Activated T-cell treated with anti-CD3 and anti-CD28 coated beads for 1 hour (primary cell): ENCODE results near the gene SMIM35.

Experiments
- DNase-seq: peaks from one replicate; pipeline ENCODE4 v3.0.0-alpha.2; 2020; ENCODE audit warnings: low read depth

The SMIM35 gene

DNA sequence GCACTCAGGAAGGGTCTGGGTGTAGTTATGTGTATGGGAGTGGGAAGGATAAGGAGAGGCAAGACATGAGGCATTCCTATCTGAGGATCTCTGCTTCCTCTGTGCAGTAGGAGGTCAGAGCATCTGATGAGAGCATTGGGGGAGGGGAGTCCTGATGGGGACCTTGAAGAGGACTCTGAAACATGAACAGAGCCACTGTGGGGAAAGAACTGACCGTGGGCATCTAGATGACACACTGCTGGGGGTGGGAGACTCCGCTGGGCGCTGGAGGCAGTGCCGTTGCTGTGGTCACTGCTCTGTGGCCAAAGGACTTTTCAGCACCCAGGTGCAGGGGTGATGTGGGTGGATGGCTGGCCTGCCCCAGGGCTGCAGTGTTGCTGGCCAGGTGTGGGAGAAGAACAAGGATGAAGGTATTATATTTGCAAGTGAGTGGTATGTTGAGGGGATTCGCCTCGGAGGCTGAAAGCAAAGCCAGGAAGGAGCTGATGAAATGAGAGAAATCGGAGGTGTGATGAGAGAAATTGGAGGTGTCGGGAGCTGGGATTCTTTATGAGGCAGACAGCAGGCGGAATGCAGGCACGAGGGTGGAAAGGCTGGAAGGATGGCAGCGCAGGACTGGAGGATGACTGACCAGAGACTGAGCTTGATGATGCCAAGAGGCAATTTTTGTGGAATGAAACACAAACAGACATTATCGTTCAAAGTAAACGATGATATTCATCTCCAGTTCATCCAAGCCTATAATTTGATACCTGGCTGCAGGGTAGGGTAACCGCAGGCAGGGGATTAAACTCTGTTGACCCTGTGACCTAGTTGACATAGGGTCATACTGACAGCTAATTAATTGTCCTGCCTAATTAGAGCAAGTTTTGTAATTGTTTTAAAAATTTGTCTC lies 29.3 kb downstream of the SMIM35 start:
- no peak for DNase-seq

- no peak for DNase-seq
Measured at GRCh38 chr11:118056806-118057205, 30.0 kb downstream of the SMIM35 start.

GRCh38 chr11:118055966-118056365 lies 30.8 kb downstream of the SMIM35 start:
- DNase-seq, result no peak

DNA sequence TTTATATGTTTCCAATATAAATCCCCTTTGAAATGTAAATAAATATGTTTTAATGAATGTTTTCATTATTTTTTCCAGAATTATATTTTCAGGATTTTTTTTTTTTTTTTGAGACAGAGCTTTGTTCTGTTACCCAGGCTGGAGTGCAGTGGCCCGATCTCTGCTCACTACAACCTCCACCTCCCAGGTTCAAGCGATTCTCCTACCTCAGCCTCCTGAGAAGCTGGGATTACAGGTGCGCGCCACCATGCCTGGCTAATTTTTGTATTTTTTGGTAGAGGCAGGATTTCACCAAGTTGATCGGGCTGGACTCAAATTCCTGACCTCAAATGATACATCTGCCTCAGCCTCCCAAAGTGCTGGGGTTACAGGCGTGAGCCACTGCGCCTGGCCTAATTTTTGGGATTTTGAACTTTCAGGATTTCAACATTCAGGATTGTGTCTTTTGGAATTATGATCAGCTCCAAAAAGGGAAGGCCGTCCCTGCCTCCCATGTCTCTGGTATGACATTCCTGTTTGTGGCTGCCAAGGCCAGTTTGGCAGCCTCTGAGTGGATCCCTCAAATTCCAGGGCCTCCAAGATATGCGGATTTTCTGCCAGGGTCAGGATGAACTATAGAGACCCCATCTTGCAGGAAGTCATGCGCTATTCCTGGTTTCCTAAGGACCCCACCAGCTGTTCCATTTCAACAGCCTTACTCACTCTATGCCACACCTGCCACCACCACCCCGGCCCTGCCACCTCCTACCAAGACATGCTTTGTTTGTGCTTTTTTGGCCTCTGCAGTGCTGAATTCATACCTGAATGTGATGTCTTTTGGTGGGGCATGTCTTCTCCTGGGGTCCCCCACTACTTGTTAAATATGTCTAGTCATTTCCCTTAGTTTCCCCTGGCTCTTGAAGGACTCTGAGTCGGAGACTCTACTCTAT lies 31.8 kb downstream of the SMIM35 start:
- DNase-seq, result no peak

GRCh38 chr11:118052581-118053206 lies 34.1 kb downstream of the SMIM35 start:
- DNase-seq, result no peak

- DNase-seq, result peak; percentile 52
Measured at GRCh38 chr11:118051611-118052461, 34.9 kb downstream of the SMIM35 start.

- DNase-seq, result no peak
Measured at GRCh38 chr11:118051136-118051610, 35.6 kb downstream of the SMIM35 start.

GRCh38 chr11:118050208-118050891 lies 36.4 kb downstream of the SMIM35 start:
- DNase-seq, result no peak

GRCh38 chr11:118049771-118050170 lies 37.0 kb downstream of the SMIM35 start:
- no peak for DNase-seq

- no peak for DNase-seq
Measured at GRCh38 chr11:118048472-118049370, 38.0 kb downstream of the SMIM35 start.

DNA sequence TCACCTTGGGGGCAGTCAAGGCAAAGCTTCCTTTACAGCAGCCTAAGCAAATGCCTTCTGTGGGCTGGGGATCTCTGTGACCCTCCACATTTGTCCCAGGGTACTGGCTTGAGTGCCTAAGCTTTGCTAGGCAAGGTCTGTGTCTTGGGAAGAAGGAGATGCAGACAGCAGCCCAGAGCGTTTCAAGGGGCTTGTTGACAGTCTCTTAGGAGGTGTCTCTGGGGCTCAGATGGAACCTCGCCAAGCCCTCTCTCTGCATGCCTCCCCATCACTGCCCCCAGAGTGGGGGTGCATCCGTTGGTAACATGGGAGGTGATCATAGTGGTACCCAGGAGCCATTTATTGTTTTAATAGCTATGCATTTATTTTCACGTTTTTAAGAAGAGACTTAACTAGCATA lies 39.0 kb downstream of the SMIM35 start:
- no peak for DNase-seq

DNA sequence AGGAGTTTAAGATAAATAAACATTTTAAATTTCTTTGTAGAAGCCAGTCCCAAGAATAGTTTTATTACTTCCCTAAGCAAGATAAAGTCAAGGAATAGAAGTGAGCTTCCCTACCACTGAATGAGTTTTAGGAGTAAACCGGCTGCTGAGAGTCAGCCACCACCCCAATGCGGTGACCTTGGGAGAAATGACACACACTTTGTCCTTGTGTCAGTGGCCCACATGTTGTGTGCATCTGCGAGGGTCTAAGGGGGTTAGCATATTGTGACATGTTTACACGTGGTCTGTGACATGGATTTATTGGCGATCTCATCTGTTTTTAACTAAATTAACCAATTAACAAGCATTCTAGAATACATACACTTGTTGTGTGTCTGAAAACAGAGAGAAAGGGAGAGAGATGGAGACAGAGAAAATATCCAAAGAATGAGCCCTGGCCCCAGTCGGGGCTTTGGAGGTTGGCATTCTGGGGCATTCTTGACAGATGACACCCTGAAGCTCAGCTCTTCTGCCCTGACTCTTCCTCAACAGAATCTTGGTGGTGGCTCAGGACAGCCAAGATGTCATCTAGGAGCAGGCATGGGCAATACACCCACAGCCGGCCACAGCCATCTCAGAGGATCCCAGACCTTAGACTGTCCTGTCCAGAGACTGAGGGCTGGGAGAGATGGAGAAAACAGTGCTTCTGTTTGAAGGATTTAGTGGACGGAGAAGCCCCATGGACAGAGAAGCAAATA lies 39.6 kb downstream of the SMIM35 start:
- DNase-seq, result no peak

- no peak for DNase-seq
Measured at GRCh38 chr11:118046051-118046963, 40.5 kb downstream of the SMIM35 start.

GRCh38 chr11:118045191-118045590 lies 41.6 kb downstream of the SMIM35 start:
- DNase-seq, result no peak

DNA sequence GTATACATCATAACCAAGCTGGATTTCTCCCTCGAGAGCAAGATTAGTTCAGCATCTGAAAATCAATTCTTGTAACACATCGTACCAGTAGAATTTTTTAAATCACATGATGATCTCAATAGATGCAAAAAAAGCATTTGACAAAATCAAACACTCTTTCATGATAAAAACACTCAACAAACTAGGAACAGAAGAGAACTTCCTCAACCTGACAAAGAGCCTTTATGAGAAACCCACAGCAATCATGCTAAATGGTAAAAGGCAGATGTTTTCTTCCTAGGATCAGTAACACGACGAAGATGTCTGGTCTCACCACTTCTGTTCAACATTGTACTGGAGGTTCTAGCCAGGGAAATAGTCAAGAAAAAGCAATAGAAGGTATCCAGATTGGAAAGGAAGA lies 44.0 kb downstream of the SMIM35 start:
- no peak for DNase-seq

DNA sequence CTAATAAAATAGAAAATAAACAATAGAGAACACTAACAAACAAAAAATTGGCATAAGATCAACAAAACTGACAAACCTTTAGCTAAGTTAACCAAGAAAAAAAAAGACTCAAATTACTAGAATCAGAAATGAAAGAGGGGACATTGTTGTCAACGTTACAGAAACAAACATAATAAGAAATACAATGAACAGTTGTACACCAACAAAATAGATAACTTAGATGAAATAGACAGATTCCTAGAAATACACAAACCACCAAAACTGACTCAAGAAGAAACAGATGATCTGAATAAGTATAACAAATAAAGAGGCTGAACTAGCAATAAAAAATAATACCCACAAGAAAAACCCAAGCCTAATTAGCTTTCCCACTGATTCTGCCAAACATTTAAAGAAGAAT lies 44.6 kb downstream of the SMIM35 start:
- DNase-seq, result no peak

DNA sequence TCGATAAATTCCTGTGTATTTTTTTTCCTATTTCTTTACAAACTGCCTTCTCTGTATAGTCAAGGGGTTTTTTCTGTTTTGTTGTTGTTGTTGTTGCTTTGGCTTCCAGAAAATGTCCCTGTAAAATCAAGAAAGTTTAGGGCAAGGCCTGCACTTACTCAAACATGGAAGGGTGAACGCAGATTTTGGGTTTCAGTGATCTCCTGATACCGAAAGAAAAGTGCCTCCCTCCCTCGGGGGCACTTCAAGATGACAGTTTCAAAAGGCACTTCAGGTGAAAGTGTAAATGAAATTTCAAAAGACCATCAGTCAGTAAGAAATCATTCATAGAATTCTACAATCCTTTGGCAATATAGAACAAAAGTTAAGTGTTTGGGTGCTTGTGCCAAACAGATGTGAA lies 53.3 kb downstream of the SMIM35 start:
- DNase-seq, result no peak

- no peak for DNase-seq
Measured at GRCh38 chr11:118028626-118029025, 58.1 kb downstream of the SMIM35 start.
